IMR-90 (cell line): ENCODE measurements around the gene APEX1. TPM values are rescaled to one million over a fixed set of nuclear protein-coding genes. Genes with fewer than 3 reads are reported as not detected.

Source experiments
- ATAC-seq: fragments of 200-7000 bp; cut with Tn5 transposase; 2 replicates; pipeline ENCODE4 v1.9.1; 2020; ENCODE audit warnings: low read depth, mild to moderate bottlenecking, moderate library complexity
- BruUV-seq: library from RNA; stranded (reverse); fragments of 400-500 nt; replicated peaks from 2 replicates; lab custom pipeline; 2021; lab: Mats Ljungman, UMichigan
- CTCF ChIA-PET: fragments of 300-600 bp; formaldehyde crosslinking; extraction: SDS; loops from one replicate; lab custom pipeline; 2021; ENCODE audit warnings: antibody characterized with exemption; lab: Yijun Ruan, JAX
- POLR2A ChIA-PET: fragments of 300-600 bp; sonication (Branson Sonifier 250); formaldehyde crosslinking; loops from one replicate; lab custom pipeline; 2022; ENCODE audit warnings: antibody characterized with exemption; ENCODE audit not compliant: unreplicated experiment; lab: Charles Lee
- DNase-seq: peaks from one replicate; pipeline ENCODE4 v3.0.0; 2013
- H2AFZ ChIP-seq: replicated peaks from 2 replicates; pipeline ENCODE3; 2013; ENCODE audit warnings: low read length, mild to moderate bottlenecking; ENCODE audit not compliant: poor library complexity
- H2AK5ac ChIP-seq: 2 replicates; pipeline ENCODE4 v1.6.1; 2013; ENCODE audit warnings: low read depth, low read length, inconsistent platforms
- H2AK9ac ChIP-seq: replicated peaks from 2 replicates; pipeline ENCODE3; 2013; ENCODE audit warnings: mild to moderate bottlenecking, low read depth, low read length, moderate library complexity; ENCODE audit not compliant: poor library complexity
- H2BK120ac ChIP-seq: 2 replicates; pipeline ENCODE4 v1.6.1; 2013; ENCODE audit warnings: low read depth, low read length, inconsistent platforms
- H2BK15ac ChIP-seq: 3 replicates; pipeline ENCODE4 v1.6.1; 2013; ENCODE audit warnings: low read depth, low read length, inconsistent platforms
- H2BK20ac ChIP-seq: 2 replicates; pipeline ENCODE4 v1.6.1; 2013; ENCODE audit warnings: low read depth, mild to moderate bottlenecking, inconsistent platforms, low read length, moderate library complexity
- H2BK5ac ChIP-seq: 2 replicates; pipeline ENCODE4 v1.6.1; 2013; ENCODE audit warnings: mild to moderate bottlenecking, low read depth, low read length, inconsistent platforms; ENCODE audit not compliant: poor library complexity, severe bottlenecking
- H3K14ac ChIP-seq: replicated peaks from 2 replicates; pipeline ENCODE4 v1.6.1; 2013; ENCODE audit warnings: low read depth, low read length, inconsistent platforms
- H3K18ac ChIP-seq: 2 replicates; pipeline ENCODE4 v1.6.1; 2013; ENCODE audit warnings: low read depth, low read length, control low read depth
- H3K23ac ChIP-seq: 2 replicates; pipeline ENCODE4 v1.6.1; 2013; ENCODE audit warnings: low read depth, low read length, inconsistent platforms
- H3K27ac ChIP-seq: 2 replicates; pipeline ENCODE4 v1.5.1; 2013; ENCODE audit warnings: mild to moderate bottlenecking, control low read depth, low read length; ENCODE audit not compliant: insufficient read depth
- H3K27me3 ChIP-seq: 2 replicates; pipeline ENCODE4 v1.6.1; 2013; ENCODE audit warnings: low read length; ENCODE audit not compliant: control insufficient read depth, insufficient read depth
- H3K36me3 ChIP-seq: 2 replicates; pipeline ENCODE4 v1.6.1; 2013; ENCODE audit warnings: low read length, mixed read lengths; ENCODE audit not compliant: control insufficient read depth, insufficient read depth
- H3K4ac ChIP-seq: 2 replicates; pipeline ENCODE4 v1.6.1; 2013; ENCODE audit warnings: low read depth, low read length, inconsistent platforms
- H3K4me1 ChIP-seq: 2 replicates; pipeline ENCODE4 v1.6.1; 2013; ENCODE audit warnings: low read length, mixed read lengths; ENCODE audit not compliant: control insufficient read depth, insufficient read depth
- H3K4me2 ChIP-seq: 2 replicates; pipeline ENCODE4 v1.6.1; 2013; ENCODE audit warnings: low read depth, mild to moderate bottlenecking, control low read depth, low read length, moderate library complexity
- H3K4me3 ChIP-seq: 2 replicates; pipeline ENCODE4 v1.5.1; 2013; ENCODE audit warnings: low read depth, mild to moderate bottlenecking, control low read depth, low read length, moderate library complexity; ENCODE audit not compliant: insufficient read depth
- H3K56ac ChIP-seq: 2 replicates; pipeline ENCODE4 v1.6.1; 2013; ENCODE audit warnings: low read length, inconsistent platforms; ENCODE audit not compliant: insufficient read depth; ENCODE audit errors: extremely low read depth
- H3K79me1 ChIP-seq, 2 experiments: 2 replicates each; pipeline ENCODE4 v1.6.1; 2013; ENCODE audit warnings: low read length in 2 of 2, inconsistent platforms in 1 of 2, low read depth in 1 of 2
- H3K9ac ChIP-seq: 2 replicates; pipeline ENCODE4 v1.6.1; 2013; ENCODE audit warnings: low read depth, low read length, control low read depth
- H3K9me1 ChIP-seq: 2 replicates; pipeline ENCODE4 v1.6.1; 2013; ENCODE audit warnings: low read length, inconsistent platforms; ENCODE audit not compliant: insufficient read depth
- H3K9me3 ChIP-seq: 2 replicates; pipeline ENCODE4 v1.6.1; 2013; ENCODE audit warnings: low read length; ENCODE audit not compliant: control insufficient read depth, insufficient read depth
- H4K20me1 ChIP-seq: 2 replicates; pipeline ENCODE4 v1.6.1; 2013; ENCODE audit warnings: low read length, inconsistent platforms; ENCODE audit not compliant: insufficient read depth
- H4K5ac ChIP-seq: 2 replicates; pipeline ENCODE4 v1.6.1; 2013; ENCODE audit warnings: mild to moderate bottlenecking, low read depth, low read length, control low read depth
- H4K8ac ChIP-seq, 2 experiments: 2 replicates each; pipeline ENCODE4 v1.6.1; 2013; ENCODE audit warnings: low read depth in 2 of 2, low read length in 2 of 2, control low read depth in 1 of 2, inconsistent platforms in 1 of 2
- H4K91ac ChIP-seq: 2 replicates; pipeline ENCODE4 v1.6.1; 2013; ENCODE audit warnings: low read depth, low read length, inconsistent platforms; ENCODE audit not compliant: insufficient read depth
- BHLHE40 ChIP-seq: fragments of 150-350 bp; IDR thresholded peaks from 2 replicates; pipeline ENCODE4 v1.6.1; 2016; ENCODE audit warnings: mild to moderate bottlenecking, low read depth, low read length
- CEBPB ChIP-seq: IDR thresholded peaks from 2 replicates; pipeline ENCODE4 v1.6.1; 2012; ENCODE audit warnings: low read depth, low read length, improper control_type of control experiment
- CHD1 ChIP-seq: IDR thresholded peaks from 2 replicates; pipeline ENCODE4 v1.6.1; 2012; ENCODE audit warnings: low read depth, low read length, improper control_type of control experiment
- FOS ChIP-seq: fragments of 150-350 bp; IDR thresholded peaks from 2 replicates; pipeline ENCODE4 v1.6.1; 2016; ENCODE audit warnings: low read depth, low read length
- MAFK ChIP-seq: IDR thresholded peaks from 2 replicates; pipeline ENCODE4 v1.6.1; 2012; ENCODE audit warnings: low read depth, low read length, improper control_type of control experiment
- MAZ ChIP-seq: IDR thresholded peaks from 2 replicates; pipeline ENCODE4 v1.6.1; 2012; ENCODE audit warnings: low read depth, mild to moderate bottlenecking, low read length, improper control_type of control experiment, moderate library complexity, borderline replicate concordance
- MXI1 ChIP-seq: IDR thresholded peaks from 2 replicates; pipeline ENCODE4 v1.6.1; 2012; ENCODE audit warnings: low read depth, mild to moderate bottlenecking, low read length, moderate library complexity, borderline replicate concordance
- NFE2L2 ChIP-seq: fragments of 150-350 bp; IDR thresholded peaks from 2 replicates; pipeline ENCODE4 v1.6.1; 2016; ENCODE audit warnings: low read depth, mild to moderate bottlenecking, low read length
- RAD21 ChIP-seq: IDR thresholded peaks from 2 replicates; pipeline ENCODE4 v1.6.1; 2012; ENCODE audit warnings: low read length, improper control_type of control experiment
- RCOR1 ChIP-seq: IDR thresholded peaks from 2 replicates; pipeline ENCODE4 v1.6.1; 2012; ENCODE audit warnings: mild to moderate bottlenecking, low read length, improper control_type of control experiment; ENCODE audit not compliant: insufficient replicate concordance
- RFX5 ChIP-seq: IDR thresholded peaks from 2 replicates; pipeline ENCODE4 v1.8.0; 2012; ENCODE audit warnings: low read depth, mild to moderate bottlenecking, low read length, moderate library complexity
- SMC3 ChIP-seq: fragments of 150-350 bp; IDR thresholded peaks from 2 replicates; pipeline ENCODE4 v1.6.1; 2016; ENCODE audit warnings: low read depth, mild to moderate bottlenecking, antibody characterized with exemption, low read length, moderate library complexity
- WGBS, 2 experiments: methylation state at CpG; one replicate each; pipeline versions ENCODE4 v1.1.5 to v1.1.7; 2013; ENCODE audit warnings: missing lambda C conversion rate in 2 of 2; ENCODE audit not compliant: insufficient read length in 1 of 2; ENCODE audit errors: extremely low coverage in 2 of 2; 5-methylcytosine and 5-hydroxymethylcytosine counted together
- dilution Hi-C: fragments of 300-500 bp; cut with HindIII; formaldehyde crosslinking; loops from one replicate; pipeline ENCODE4 v1.14.3; 2018; ENCODE audit warnings: low sequenced_read_pairs; ENCODE audit not compliant: unreplicated experiment
- in situ Hi-C: fragments of 300-500 bp; cut with MboI; formaldehyde crosslinking; loops from 3 replicates; pipeline ENCODE4 v1.14.3; 2019; ENCODE audit warnings: low sequenced_read_pairs, inconsistent platforms, mixed read lengths
- intact Hi-C: fragments of 100-400 bp; cut with micrococcal nuclease; formaldehyde crosslinking; loops from 2 replicates; pipeline ENCODE4 v1.10.0; 2022
- polyA plus RNA-seq, 3 experiments: library from polyadenylated mRNA; depleted of rRNA; stranded (reverse); fragments of >200 nt; gene quantifications; 2 replicates each; pipeline ENCODE4 v1.2.3, GENCODE V29; 2012; ENCODE audit warnings: low replicate concordance in 1 of 3
- total RNA-seq: library from RNA; depleted of rRNA; stranded (reverse); fragments of >200 nt; gene quantifications from 2 replicates; pipeline ENCODE4 v1.2.3, GENCODE V29; 2012
- TF ChIP-seq, protein P1 (sequence below): conservative IDR thresholded peaks from 2 replicates; pipeline ENCODE4 v1.5.1; 2012; ENCODE audit warnings: mild to moderate bottlenecking, low read depth, low read length, improper control_type of control experiment
- TF ChIP-seq, protein P2 (sequence below): fragments of 150-350 bp; IDR thresholded peaks from 2 replicates; pipeline ENCODE4 v1.6.1; 2017; ENCODE audit warnings: mild to moderate bottlenecking, antibody characterized with exemption, low read length, low read depth
- TF ChIP-seq, protein P3 (sequence below): fragments of 150-350 bp; IDR thresholded peaks from 2 replicates; pipeline ENCODE4 v1.6.1; 2016; ENCODE audit warnings: low read depth, mild to moderate bottlenecking, low read length, moderate library complexity, borderline replicate concordance

Gene APEX1
- total and polyA plus RNA-seq, 2 of the 4 experiments (the other 2 are of a cell fraction) = 125 to 241 TPM

DNA sequence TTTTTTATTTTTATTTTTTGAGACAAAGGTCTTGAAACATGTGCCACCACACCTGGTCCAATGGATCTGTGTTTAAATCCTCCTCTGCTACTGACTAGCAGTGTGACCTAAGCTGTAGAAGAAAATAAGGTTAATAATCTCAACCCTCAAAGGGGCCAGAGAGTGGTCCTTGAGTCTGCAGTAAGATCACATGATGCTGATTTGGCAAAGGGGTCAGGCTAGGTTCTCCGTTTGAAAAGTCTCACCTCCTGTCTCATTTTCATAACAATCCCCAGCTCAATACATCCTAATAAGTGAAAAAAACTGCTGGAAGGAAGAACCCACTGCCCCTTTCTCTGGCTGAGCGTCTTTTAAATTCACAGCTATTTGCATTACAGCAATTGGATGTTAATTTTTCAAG is 33.8 kb upstream of the APEX1 start:
- dilution Hi-C loops (no loop called here), intact Hi-C loops (no loop called here), in situ Hi-C loops (no loop called here)
- Histone ChIP-seq H4K91ac (no peak overlapping the region), H2BK20ac (no peak overlapping the region), H3K36me3 (no peaks in the 10 kb centered on the region), H4K20me1 (no peaks in the 10 kb centered on the region), H2BK5ac (no peak overlapping the region), H3K4me3 (no peak overlapping the region), H4K8ac (no peak overlapping the region), H2AK5ac (no peak overlapping the region), H3K9ac (no peak overlapping the region), H3K27ac (no peak overlapping the region), H2AK9ac (no peak overlapping the region), H3K23ac (no peak overlapping the region), H4K5ac (no peak overlapping the region), H3K4ac (no peak overlapping the region), H3K56ac (no peak overlapping the region), H3K79me1 (no peaks in the 10 kb centered on the region), H3K9me3 (no peaks in the 10 kb centered on the region), H2BK120ac (no peak overlapping the region), H3K4me1 (no peaks in the 10 kb centered on the region), H2BK15ac (no peak overlapping the region), H3K14ac (no peak overlapping the region), H2AFZ (no peak overlapping the region), H3K4me2 (no peak overlapping the region), H3K18ac (no peak overlapping the region), H3K27me3 (peaks cover 3% of the 10 kb centered on the region), H3K9me1 (no peaks in the 10 kb centered on the region)
- CTCF ChIA-PET = no interaction called here
- TF ChIP-seq, protein P1, sequence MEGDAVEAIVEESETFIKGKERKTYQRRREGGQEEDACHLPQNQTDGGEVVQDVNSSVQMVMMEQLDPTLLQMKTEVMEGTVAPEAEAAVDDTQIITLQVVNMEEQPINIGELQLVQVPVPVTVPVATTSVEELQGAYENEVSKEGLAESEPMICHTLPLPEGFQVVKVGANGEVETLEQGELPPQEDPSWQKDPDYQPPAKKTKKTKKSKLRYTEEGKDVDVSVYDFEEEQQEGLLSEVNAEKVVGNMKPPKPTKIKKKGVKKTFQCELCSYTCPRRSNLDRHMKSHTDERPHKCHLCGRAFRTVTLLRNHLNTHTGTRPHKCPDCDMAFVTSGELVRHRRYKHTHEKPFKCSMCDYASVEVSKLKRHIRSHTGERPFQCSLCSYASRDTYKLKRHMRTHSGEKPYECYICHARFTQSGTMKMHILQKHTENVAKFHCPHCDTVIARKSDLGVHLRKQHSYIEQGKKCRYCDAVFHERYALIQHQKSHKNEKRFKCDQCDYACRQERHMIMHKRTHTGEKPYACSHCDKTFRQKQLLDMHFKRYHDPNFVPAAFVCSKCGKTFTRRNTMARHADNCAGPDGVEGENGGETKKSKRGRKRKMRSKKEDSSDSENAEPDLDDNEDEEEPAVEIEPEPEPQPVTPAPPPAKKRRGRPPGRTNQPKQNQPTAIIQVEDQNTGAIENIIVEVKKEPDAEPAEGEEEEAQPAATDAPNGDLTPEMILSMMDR = no peak
- TF ChIP-seq CHD1 (no peak), RAD21 (no peak), MAZ (no peak), NFE2L2 (no peak), BHLHE40 (no peak), CEBPB (no peak), MAFK (no peak), MXI1 (no peak), FOS (no peak), RCOR1 (no peak), SMC3 (no peak), RFX5 (no peak)
- TF ChIP-seq, protein P2, sequence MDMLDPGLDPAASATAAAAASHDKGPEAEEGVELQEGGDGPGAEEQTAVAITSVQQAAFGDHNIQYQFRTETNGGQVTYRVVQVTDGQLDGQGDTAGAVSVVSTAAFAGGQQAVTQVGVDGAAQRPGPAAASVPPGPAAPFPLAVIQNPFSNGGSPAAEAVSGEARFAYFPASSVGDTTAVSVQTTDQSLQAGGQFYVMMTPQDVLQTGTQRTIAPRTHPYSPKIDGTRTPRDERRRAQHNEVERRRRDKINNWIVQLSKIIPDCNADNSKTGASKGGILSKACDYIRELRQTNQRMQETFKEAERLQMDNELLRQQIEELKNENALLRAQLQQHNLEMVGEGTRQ = no peak
- TF ChIP-seq, protein P3, sequence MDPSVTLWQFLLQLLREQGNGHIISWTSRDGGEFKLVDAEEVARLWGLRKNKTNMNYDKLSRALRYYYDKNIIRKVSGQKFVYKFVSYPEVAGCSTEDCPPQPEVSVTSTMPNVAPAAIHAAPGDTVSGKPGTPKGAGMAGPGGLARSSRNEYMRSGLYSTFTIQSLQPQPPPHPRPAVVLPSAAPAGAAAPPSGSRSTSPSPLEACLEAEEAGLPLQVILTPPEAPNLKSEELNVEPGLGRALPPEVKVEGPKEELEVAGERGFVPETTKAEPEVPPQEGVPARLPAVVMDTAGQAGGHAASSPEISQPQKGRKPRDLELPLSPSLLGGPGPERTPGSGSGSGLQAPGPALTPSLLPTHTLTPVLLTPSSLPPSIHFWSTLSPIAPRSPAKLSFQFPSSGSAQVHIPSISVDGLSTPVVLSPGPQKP = no peak
- ATAC-seq (no peak), DNase-seq (no peak)
- no CpG with 5 or more reads among the region's 2 CpGs for WGBS, 2 experiments
- BruUV-seq = no TSS peak
- POLR2A ChIA-PET = no interaction called here
